Upper lobe of left lung (tissue), 6 donors: ENCODE data around the gene MAP3K2. TPM values are rescaled to one million over a fixed set of nuclear protein-coding genes. Genes with fewer than 3 reads are reported as not detected.

Source experiments
- ATAC-seq, 2 donors: fragments of 200-7000 bp; cut with Tn5 transposase; one replicate each; pipeline ENCODE4 v1.9.1; 2022; ENCODE audit warnings: mild to moderate bottlenecking in 2 of 2, moderate library complexity in 2 of 2; ENCODE audit not compliant: low FRiP score in 2 of 2
- DNase-seq, 2 donors: peaks; one replicate each; pipeline ENCODE4 v3.0.0-alpha.2; 2019 to 2020
- H3K27ac ChIP-seq, 4 donors: fragments of 200-600 bp; sonication (generic); one replicate each; pipeline ENCODE4 v1.5.1; 2016 to 2019
- H3K27me3 ChIP-seq, 4 donors: fragments of 200-600 bp; sonication (generic); one replicate each; pipeline ENCODE4 v1.5.1; 2017 to 2019
- H3K36me3 ChIP-seq, 4 donors: fragments of 200-600 bp; sonication (generic); one replicate each; pipeline ENCODE4 v1.5.1; 2016 to 2019
- H3K4me1 ChIP-seq, 4 donors: fragments of 200-600 bp; sonication (generic); one replicate each; pipeline ENCODE4 v1.5.1; 2018 to 2019
- H3K4me3 ChIP-seq, 4 donors: fragments of 200-600 bp; sonication (generic); one replicate each; pipeline ENCODE4 v1.5.1; 2017 to 2019; ENCODE audit warnings: mild to moderate bottlenecking in 2 of 4, moderate library complexity in 1 of 4
- H3K9me3 ChIP-seq, 4 donors: fragments of 200-600 bp; sonication (generic); one replicate each; pipeline ENCODE4 v1.5.1; 2018 to 2019
- CTCF ChIP-seq, 6 experiments: fragments of 450-650 bp in 4 of 6; fragments of 200-600 bp in 2 of 6; sonication (generic) in 2 of 6; IDR thresholded peaks; one replicate each; pipeline ENCODE4 v1.5.1; 2016 to 2019; ENCODE audit warnings: antibody characterized with exemption in 6 of 6
- EP300 ChIP-seq, 4 donors: sonication (generic); formaldehyde crosslinking; IDR thresholded peaks; one replicate each; pipeline ENCODE4 v1.5.1; 2017; ENCODE audit warnings: antibody characterized with exemption in 4 of 4, control low read depth in 2 of 4
- POLR2A ChIP-seq, 4 donors: fragments of 450-650 bp; IDR thresholded peaks; one replicate each; pipeline ENCODE4 v1.5.1; 2016 to 2017; ENCODE audit warnings: antibody characterized with exemption in 4 of 4, mild to moderate bottlenecking in 2 of 4
- POLR2AphosphoS5 ChIP-seq, 2 donors: sonication (generic); formaldehyde crosslinking; IDR thresholded peaks; one replicate each; pipeline ENCODE4 v1.5.1; 2017; ENCODE audit warnings: antibody characterized with exemption in 2 of 2
- WGBS, 2 donors: methylation state at CpG; one replicate each; pipeline ENCODE4 v1.1.5; 2017 to 2018; 5-methylcytosine and 5-hydroxymethylcytosine counted together
- total RNA-seq, 6 donors: library from RNA; depleted of rRNA in 4 of 6; stranded (reverse); fragments of >200 nt in 4 of 6; gene quantifications; one replicate each; pipeline versions ENCODE4 v1.1.0 to v1.2.1, GENCODE V29; 2016 to 2021
- donor health status: DM: no; HTN: no; CAD: no; lungs with moderate emphysema.
- donor health status: DM: no; HTN: yes; CAD: no; lungs with severe emphysema.

MAP3K2 gene
- total RNA-seq, 6 donors from 2014 or later = 43.0 to 79.2 (median 66.9) TPM

GRCh38 chr2:127360242-127360641, 27.5 kb downstream of the MAP3K2 start:
- Histone ChIP-seq H3K4me3 (no peak overlapping the region), H3K27me3 (no peaks in the 10 kb centered on the region), H3K4me1 (peaks cover 4 to 21% (median 6%) of the 10 kb centered on the region in 4 donors), H3K36me3 (no peaks in the 10 kb centered on the region), H3K9me3 (no peaks in the 10 kb centered on the region), H3K27ac (no peak overlapping the region)
- no peak for ATAC-seq
- no peak for DNase-seq
- no peak for TF ChIP-seq POLR2A (IDR thresholded peaks at IDR 0.05)
- no peak for TF ChIP-seq CTCF (IDR thresholded peaks at IDR 0.05)
- TF ChIP-seq EP300 (IDR thresholded peaks at IDR 0.05) = no peak
- no peak for TF ChIP-seq POLR2AphosphoS5 (IDR thresholded peaks at IDR 0.05)
- WGBS, 2 donors = 85 to 88% methylated on average over 2 of the region's 2 CpGs

- Histone ChIP-seq H3K4me1 (peaks cover 6 to 25% (median 10%) of the 10 kb centered on the region in 4 donors), H3K36me3 (no peaks in the 10 kb centered on the region), H3K9me3 (no peaks in the 10 kb centered on the region), H3K27me3 (no peaks in the 10 kb centered on the region), H3K27ac (no peak overlapping the region), H3K4me3 (no peak overlapping the region)
- TF ChIP-seq CTCF (IDR thresholded peaks at IDR 0.05) = no peak
- TF ChIP-seq POLR2AphosphoS5 (IDR thresholded peaks at IDR 0.05) = no peak
- TF ChIP-seq EP300 (IDR thresholded peaks at IDR 0.05) = no peak
- no peak for TF ChIP-seq POLR2A (IDR thresholded peaks at IDR 0.05)
- DNase-seq (no peak), ATAC-seq (no peak)
- 42 to 60% methylated on average over 5 of the region's 5 CpGs for WGBS, 2 donors
These were observed 28.3 kb downstream of the MAP3K2 start for GRCh38 chr2:127359520-127359919.

GRCh38 chr2:127358971-127359370, 28.8 kb downstream of the MAP3K2 start:
- Histone ChIP-seq H3K27ac (no peak overlapping the region), H3K36me3 (no peaks in the 10 kb centered on the region), H3K9me3 (no peaks in the 10 kb centered on the region), H3K4me1 (peaks cover 10 to 31% (median 14%) of the 10 kb centered on the region in 4 donors), H3K4me3 (no peak overlapping the region), H3K27me3 (no peaks in the 10 kb centered on the region)
- DNase-seq (no peak), ATAC-seq (no peak)
- TF ChIP-seq POLR2AphosphoS5 (IDR thresholded peaks at IDR 0.05) (no peak), EP300 (IDR thresholded peaks at IDR 0.05) (no peak), CTCF (IDR thresholded peaks at IDR 0.05) (no peak)
- 93% methylated on average over 2 of the region's 2 CpGs for WGBS, 2 donors

- H3K27me3 ChIP-seq = no peaks in the 10 kb centered on the region
- no peak overlapping the region for H3K27ac ChIP-seq
- no peaks in the 10 kb centered on the region for H3K36me3 ChIP-seq
- WGBS, 2 donors = 69 to 79% methylated on average over 3 of the region's 3 CpGs
- no peaks in the 10 kb centered on the region for H3K9me3 ChIP-seq
- DNase-seq (no peak), ATAC-seq (no peak)
- H3K4me1 ChIP-seq = peaks cover 10 to 31% (median 14%) of the 10 kb centered on the region in 4 donors
- TF ChIP-seq CTCF (IDR thresholded peaks at IDR 0.05) (no peak), POLR2AphosphoS5 (IDR thresholded peaks at IDR 0.05) (no peak), EP300 (IDR thresholded peaks at IDR 0.05) (no peak), POLR2A (IDR thresholded peaks at IDR 0.05) (no peak)
- H3K4me3 ChIP-seq = no peak overlapping the region
These were observed 29.7 kb downstream of the MAP3K2 start for GRCh38 chr2:127358044-127358443.

- no peaks in the 10 kb centered on the region for H3K9me3 ChIP-seq
- no peak for DNase-seq
- ATAC-seq = no peak
- H3K4me3 ChIP-seq = no peak overlapping the region
- H3K27ac ChIP-seq = no peak overlapping the region
- peaks cover 10 to 31% (median 14%) of the 10 kb centered on the region in 4 donors for H3K4me1 ChIP-seq
- H3K27me3 ChIP-seq = no peaks in the 10 kb centered on the region
- TF ChIP-seq CTCF (IDR thresholded peaks at IDR 0.05) (no peak), EP300 (IDR thresholded peaks at IDR 0.05) (no peak), POLR2A (IDR thresholded peaks at IDR 0.05) (no peak), POLR2AphosphoS5 (IDR thresholded peaks at IDR 0.05) (no peak)
- no peaks in the 10 kb centered on the region for H3K36me3 ChIP-seq
These were observed 30.2 kb downstream of the MAP3K2 start for GRCh38 chr2:127357591-127357990.
